ENCODE data around the gene KLHDC1.

Gene KLHDC1

GRCh38 chr14:49727171-49727570 is 34.3 kb downstream of the KLHDC1 start:
- TF ChIP-seq MAX (IDR thresholded peaks at IDR 0.05): no peak
- no peak for TF ChIP-seq ZBTB7A (IDR thresholded peaks at IDR 0.05; ENCODE audit: low read depth)
- TF ChIP-seq EGR1 (IDR thresholded peaks at IDR 0.05): no peak
- no peak for TF ChIP-seq TEAD4 (IDR thresholded peaks at IDR 0.05)
- TF ChIP-seq CEBPB (IDR thresholded peaks at IDR 0.05): no peak
- no peak for TF ChIP-seq USF1 (IDR thresholded peaks at IDR 0.05)
- no peak for TF ChIP-seq TCF12 (IDR thresholded peaks at IDR 0.05; ENCODE audit: low read depth)
- TF ChIP-seq REST (IDR thresholded peaks at IDR 0.05; ENCODE audit: low read depth): no peak
- no peak for TF ChIP-seq CREB1 (IDR thresholded peaks at IDR 0.05; ENCODE audit: low read depth)
- TF ChIP-seq RAD21 (IDR thresholded peaks at IDR 0.05; ENCODE audit: low read depth): no peak
- no peak for TF ChIP-seq TAF1 (IDR thresholded peaks at IDR 0.05; ENCODE audit: low read depth)
- no peak for TF ChIP-seq EP300 (IDR thresholded peaks at IDR 0.05; ENCODE audit: borderline replicate concordance)
- TF ChIP-seq YY1 (IDR thresholded peaks at IDR 0.05; ENCODE audit: low read depth): no peak

GRCh38 chr14:49732896-49733295 is 40.0 kb downstream of the KLHDC1 start:
- TF ChIP-seq EGR1 (IDR thresholded peaks at IDR 0.05): no peak
- no peak for TF ChIP-seq TCF12 (IDR thresholded peaks at IDR 0.05; ENCODE audit: low read depth)
- TF ChIP-seq REST (IDR thresholded peaks at IDR 0.05; ENCODE audit: low read depth): no peak
- TF ChIP-seq NFIC (IDR thresholded peaks at IDR 0.05): no peak
- no peak for TF ChIP-seq FOXM1 (IDR thresholded peaks at IDR 0.05; ENCODE audit: borderline replicate concordance, low read depth)
- no peak for TF ChIP-seq TEAD4 (IDR thresholded peaks at IDR 0.05)
- no peak for TF ChIP-seq TAF1 (IDR thresholded peaks at IDR 0.05; ENCODE audit: low read depth)
- TF ChIP-seq RAD21 (IDR thresholded peaks at IDR 0.05; ENCODE audit: low read depth): no peak
- no peak for TF ChIP-seq YY1 (IDR thresholded peaks at IDR 0.05; ENCODE audit: low read depth)
- no peak for TF ChIP-seq EP300 (IDR thresholded peaks at IDR 0.05; ENCODE audit: borderline replicate concordance)
- TF ChIP-seq CEBPB (IDR thresholded peaks at IDR 0.05): no peak
- TF ChIP-seq MAX (IDR thresholded peaks at IDR 0.05): no peak
- TF ChIP-seq USF1 (IDR thresholded peaks at IDR 0.05): no peak
- no peak for TF ChIP-seq ZBTB7A (IDR thresholded peaks at IDR 0.05; ENCODE audit: low read depth)
- no peak for TF ChIP-seq CREB1 (IDR thresholded peaks at IDR 0.05; ENCODE audit: low read depth)

GRCh38 chr14:49733836-49734235 is 40.9 kb downstream of the KLHDC1 start:
- TF ChIP-seq TEAD4 (IDR thresholded peaks at IDR 0.05) (no peak), RAD21 (IDR thresholded peaks at IDR 0.05; ENCODE audit: low read depth) (no peak), EGR1 (IDR thresholded peaks at IDR 0.05) (no peak), USF1 (IDR thresholded peaks at IDR 0.05) (no peak), EP300 (IDR thresholded peaks at IDR 0.05; ENCODE audit: borderline replicate concordance) (no peak), YY1 (IDR thresholded peaks at IDR 0.05; ENCODE audit: low read depth) (no peak), FOXM1 (IDR thresholded peaks at IDR 0.05; ENCODE audit: borderline replicate concordance, low read depth) (no peak), ZBTB7A (IDR thresholded peaks at IDR 0.05; ENCODE audit: low read depth) (no peak), MAX (IDR thresholded peaks at IDR 0.05) (no peak), TAF1 (IDR thresholded peaks at IDR 0.05; ENCODE audit: low read depth) (no peak), CREB1 (IDR thresholded peaks at IDR 0.05; ENCODE audit: low read depth) (no peak), TCF12 (IDR thresholded peaks at IDR 0.05; ENCODE audit: low read depth) (no peak)

GRCh38 chr14:49745191-49745590 is 52.3 kb downstream of the KLHDC1 start:
- TF ChIP-seq ZBTB7A (IDR thresholded peaks at IDR 0.05; ENCODE audit: low read depth) (no peak), CREB1 (IDR thresholded peaks at IDR 0.05; ENCODE audit: low read depth) (no peak), RAD21 (IDR thresholded peaks at IDR 0.05; ENCODE audit: low read depth) (no peak)

GRCh38 chr14:49754570-49755097 is 61.7 kb downstream of the KLHDC1 start:
- TF ChIP-seq TAF1 (IDR thresholded peaks at IDR 0.05; ENCODE audit: low read depth): no peak
- no peak for TF ChIP-seq NFIC (IDR thresholded peaks at IDR 0.05)
- no peak for TF ChIP-seq MAX (IDR thresholded peaks at IDR 0.05)
- no peak for TF ChIP-seq EP300 (IDR thresholded peaks at IDR 0.05; ENCODE audit: borderline replicate concordance)
- TF ChIP-seq REST (IDR thresholded peaks at IDR 0.05; ENCODE audit: low read depth): no peak
- no peak for TF ChIP-seq RAD21 (IDR thresholded peaks at IDR 0.05; ENCODE audit: low read depth)
- no peak for TF ChIP-seq CREB1 (IDR thresholded peaks at IDR 0.05; ENCODE audit: low read depth)
- TF ChIP-seq FOXM1 (IDR thresholded peaks at IDR 0.05; ENCODE audit: borderline replicate concordance, low read depth): no peak

All from Ishikawa (cell line).